Neural cell (in vitro differentiated cells): Measurements from ENCODE around the gene ANKRD40. TPM values are rescaled to one million over a fixed set of nuclear protein-coding genes. Genes with fewer than 3 reads are reported as not detected.

ENCODE experiments used
- H2AFZ ChIP-seq: fragments of 200-600, 300-800 bp; sonication (generic), shearing (Covaris generic); 2 replicates; pipeline ENCODE4 v1.6.0; 2014; ENCODE audit warnings: low read depth, mild to moderate bottlenecking, antibody characterized with exemption, low read length, moderate library complexity
- H3F3A ChIP-seq: fragments of 200-600 bp; shearing (Covaris generic); 2 replicates; pipeline ENCODE4 v1.6.1; 2016; ENCODE audit warnings: mild to moderate bottlenecking, moderate library complexity, mixed read lengths, antibody characterized with exemption, low read length; ENCODE audit not compliant: insufficient read depth, poor library complexity, severe bottlenecking
- H3K27ac ChIP-seq: fragments of 200-600, 300-800 bp; sonication (generic), shearing (Covaris generic); 2 replicates; pipeline ENCODE4 v1.5.1; 2014; ENCODE audit warnings: mild to moderate bottlenecking, low read length, moderate library complexity
- H3K27me3 ChIP-seq: fragments of 300-800, 200-600 bp; sonication (generic), shearing (Covaris generic); 2 replicates; pipeline ENCODE4 v1.6.0; 2014; ENCODE audit warnings: mild to moderate bottlenecking, low read depth, low read length, moderate library complexity; ENCODE audit not compliant: insufficient read depth
- H3K36me3 ChIP-seq: fragments of 300-800, 200-600 bp; sonication (generic), shearing (Covaris generic); 2 replicates; pipeline ENCODE4 v1.5.1; 2014; ENCODE audit warnings: mild to moderate bottlenecking, antibody characterized with exemption, low read length, moderate library complexity; ENCODE audit not compliant: insufficient read depth
- H3K4me2 ChIP-seq: fragments of 300-800, 200-600 bp; sonication (generic), shearing (Covaris generic); 2 replicates; pipeline ENCODE4 v1.6.0; 2014; ENCODE audit warnings: mild to moderate bottlenecking, low read length
- H3K4me3 ChIP-seq: fragments of 300-800, 200-600 bp; sonication (generic), shearing (Covaris generic); 2 replicates; pipeline ENCODE4 v1.5.1; 2014; ENCODE audit warnings: mild to moderate bottlenecking, low read length, moderate library complexity
- H3K79me2 ChIP-seq: fragments of 200-600 bp; shearing (Covaris generic); replicated peaks from 2 replicates; pipeline ENCODE4 v1.6.0; 2014; ENCODE audit warnings: mild to moderate bottlenecking, low read length, moderate library complexity; ENCODE audit not compliant: insufficient read depth
- H3K9ac ChIP-seq: fragments of 300-800, 200-600 bp; sonication (generic), shearing (Covaris generic); 2 replicates; pipeline ENCODE4 v1.6.1; 2016; ENCODE audit warnings: mild to moderate bottlenecking, low read length, mixed read lengths
- H3K9me2 ChIP-seq: fragments of 200-600 bp; shearing (Covaris generic); 2 replicates; pipeline ENCODE4 v1.6.1; 2016; ENCODE audit warnings: mild to moderate bottlenecking, low read length, mixed read lengths; ENCODE audit not compliant: insufficient read depth
- H3K9me3 ChIP-seq: fragments of 200-600, 300-800 bp; sonication (generic), shearing (Covaris generic); 2 replicates; pipeline ENCODE4 v1.6.1; 2016; ENCODE audit warnings: mild to moderate bottlenecking, mixed run types, low read length, moderate library complexity, mixed read lengths
- H4K20me1 ChIP-seq: fragments of 200-600 bp; shearing (Covaris generic); 2 replicates; pipeline ENCODE4 v1.6.1; 2016; ENCODE audit warnings: mild to moderate bottlenecking, mixed run types; ENCODE audit not compliant: insufficient read depth
- EP300 ChIP-seq: fragments of 450-650 bp; conservative IDR thresholded peaks from 2 replicates; pipeline ENCODE4 v1.6.1; 2014; ENCODE audit warnings: antibody characterized with exemption, mild to moderate bottlenecking, moderate library complexity; ENCODE audit not compliant: poor library complexity, severe bottlenecking
- EZH2 ChIP-seq: fragments of 200-600, 300-800 bp; shearing (Covaris generic), sonication (generic); IDR thresholded peaks from 2 replicates; pipeline ENCODE4 v1.6.1; 2014; ENCODE audit warnings: antibody characterized with exemption, low read length, borderline replicate concordance, mild to moderate bottlenecking; ENCODE audit not compliant: insufficient read depth, poor library complexity, severe bottlenecking
- MXI1 ChIP-seq: fragments of 450-650 bp; conservative IDR thresholded peaks from 2 replicates; pipeline ENCODE4 v1.6.1; 2014; ENCODE audit warnings: antibody characterized with exemption, mild to moderate bottlenecking; ENCODE audit not compliant: poor library complexity, severe bottlenecking
- POLR2AphosphoS5 ChIP-seq: IDR thresholded peaks from 2 replicates; pipeline ENCODE4 v1.6.1; 2012
- RAD21 ChIP-seq: fragments of 450-650 bp; conservative IDR thresholded peaks from 2 replicates; pipeline ENCODE4 v1.6.1; 2014; ENCODE audit warnings: antibody characterized with exemption, mild to moderate bottlenecking, moderate library complexity
- SMC3 ChIP-seq: fragments of 450-650 bp; conservative IDR thresholded peaks from 2 replicates; pipeline ENCODE4 v1.6.1; 2014; ENCODE audit warnings: antibody characterized with exemption, mild to moderate bottlenecking, moderate library complexity; ENCODE audit not compliant: poor library complexity
- TAF1 ChIP-seq: IDR thresholded peaks from 2 replicates; pipeline ENCODE4 v1.6.1; 2012; ENCODE audit warnings: low read depth
- polyA plus RNA-seq: library from polyadenylated mRNA; depleted of rRNA; stranded (reverse); fragments of >200 nt; gene quantifications from 2 replicates; pipeline ENCODE4 v1.2.3, GENCODE V29; 2014
- TF ChIP-seq, protein P1 (sequence below): IDR thresholded peaks from 2 replicates; pipeline ENCODE4 v1.6.1; 2012; ENCODE audit warnings: borderline replicate concordance
- TF ChIP-seq, protein P2 (sequence below): fragments of 450-650 bp; IDR thresholded peaks from 2 replicates; pipeline ENCODE4 v1.5.1; 2014; ENCODE audit warnings: antibody characterized with exemption, mild to moderate bottlenecking, moderate library complexity; ENCODE audit not compliant: poor library complexity, severe bottlenecking

ANKRD40 gene
- polyA plus RNA-seq, 1 donor from 2014 or later = 15.2 TPM

DNA sequence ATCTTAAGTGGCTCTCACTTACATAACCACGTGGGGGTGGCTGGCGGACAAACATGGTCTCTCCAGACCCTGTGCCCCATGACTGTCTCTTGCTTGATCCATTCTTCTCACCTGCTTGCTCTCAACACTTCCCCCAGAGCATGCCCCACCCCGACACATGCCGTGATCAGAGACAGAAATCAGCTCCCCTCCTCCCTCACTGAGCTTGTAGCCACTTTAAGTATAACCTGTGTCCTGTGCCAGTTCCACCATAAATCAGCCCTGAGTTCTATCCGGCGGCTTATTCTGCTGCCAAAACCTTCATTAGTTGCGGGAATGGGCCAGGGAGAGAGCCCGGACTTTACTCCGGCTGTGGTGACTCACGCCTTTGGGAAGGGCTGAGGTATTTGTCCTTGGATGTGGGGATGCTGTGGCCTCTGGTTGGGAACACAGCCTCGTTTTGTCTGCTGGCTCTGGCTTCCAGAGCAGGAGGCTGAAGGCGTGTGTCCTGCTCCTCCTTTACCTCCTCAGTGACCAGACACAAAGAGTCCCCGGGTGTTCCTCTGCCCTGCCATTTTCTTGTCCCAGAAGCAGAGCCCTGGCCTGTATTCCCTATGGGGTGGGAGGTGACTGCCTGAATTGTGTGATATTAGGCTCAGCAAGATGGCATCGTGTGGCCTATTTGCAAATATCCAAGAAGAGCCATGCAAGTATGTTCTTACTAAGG is 21.1 kb downstream of the ANKRD40 start:
- Histone ChIP-seq H3K9me3 (no peaks in the 10 kb centered on the region), H3K27me3 (no peaks in the 10 kb centered on the region), H3K4me2 (no peak overlapping the region), H2AFZ (no peak overlapping the region), H3K4me3 (no peak overlapping the region), H3K27ac (no peak overlapping the region), H3K36me3 (no peaks in the 10 kb centered on the region), H4K20me1 (no peaks in the 10 kb centered on the region), H3K9me2 (no peaks in the 10 kb centered on the region), H3K9ac (no peak overlapping the region), H3F3A (no peaks in the 10 kb centered on the region), H3K79me2 (no peaks in the 10 kb centered on the region)
- TF ChIP-seq, protein P1, sequence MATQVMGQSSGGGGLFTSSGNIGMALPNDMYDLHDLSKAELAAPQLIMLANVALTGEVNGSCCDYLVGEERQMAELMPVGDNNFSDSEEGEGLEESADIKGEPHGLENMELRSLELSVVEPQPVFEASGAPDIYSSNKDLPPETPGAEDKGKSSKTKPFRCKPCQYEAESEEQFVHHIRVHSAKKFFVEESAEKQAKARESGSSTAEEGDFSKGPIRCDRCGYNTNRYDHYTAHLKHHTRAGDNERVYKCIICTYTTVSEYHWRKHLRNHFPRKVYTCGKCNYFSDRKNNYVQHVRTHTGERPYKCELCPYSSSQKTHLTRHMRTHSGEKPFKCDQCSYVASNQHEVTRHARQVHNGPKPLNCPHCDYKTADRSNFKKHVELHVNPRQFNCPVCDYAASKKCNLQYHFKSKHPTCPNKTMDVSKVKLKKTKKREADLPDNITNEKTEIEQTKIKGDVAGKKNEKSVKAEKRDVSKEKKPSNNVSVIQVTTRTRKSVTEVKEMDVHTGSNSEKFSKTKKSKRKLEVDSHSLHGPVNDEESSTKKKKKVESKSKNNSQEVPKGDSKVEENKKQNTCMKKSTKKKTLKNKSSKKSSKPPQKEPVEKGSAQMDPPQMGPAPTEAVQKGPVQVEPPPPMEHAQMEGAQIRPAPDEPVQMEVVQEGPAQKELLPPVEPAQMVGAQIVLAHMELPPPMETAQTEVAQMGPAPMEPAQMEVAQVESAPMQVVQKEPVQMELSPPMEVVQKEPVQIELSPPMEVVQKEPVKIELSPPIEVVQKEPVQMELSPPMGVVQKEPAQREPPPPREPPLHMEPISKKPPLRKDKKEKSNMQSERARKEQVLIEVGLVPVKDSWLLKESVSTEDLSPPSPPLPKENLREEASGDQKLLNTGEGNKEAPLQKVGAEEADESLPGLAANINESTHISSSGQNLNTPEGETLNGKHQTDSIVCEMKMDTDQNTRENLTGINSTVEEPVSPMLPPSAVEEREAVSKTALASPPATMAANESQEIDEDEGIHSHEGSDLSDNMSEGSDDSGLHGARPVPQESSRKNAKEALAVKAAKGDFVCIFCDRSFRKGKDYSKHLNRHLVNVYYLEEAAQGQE = no peak
- no peak for TF ChIP-seq MXI1
- no peak for TF ChIP-seq EP300
- TF ChIP-seq, protein P2, sequence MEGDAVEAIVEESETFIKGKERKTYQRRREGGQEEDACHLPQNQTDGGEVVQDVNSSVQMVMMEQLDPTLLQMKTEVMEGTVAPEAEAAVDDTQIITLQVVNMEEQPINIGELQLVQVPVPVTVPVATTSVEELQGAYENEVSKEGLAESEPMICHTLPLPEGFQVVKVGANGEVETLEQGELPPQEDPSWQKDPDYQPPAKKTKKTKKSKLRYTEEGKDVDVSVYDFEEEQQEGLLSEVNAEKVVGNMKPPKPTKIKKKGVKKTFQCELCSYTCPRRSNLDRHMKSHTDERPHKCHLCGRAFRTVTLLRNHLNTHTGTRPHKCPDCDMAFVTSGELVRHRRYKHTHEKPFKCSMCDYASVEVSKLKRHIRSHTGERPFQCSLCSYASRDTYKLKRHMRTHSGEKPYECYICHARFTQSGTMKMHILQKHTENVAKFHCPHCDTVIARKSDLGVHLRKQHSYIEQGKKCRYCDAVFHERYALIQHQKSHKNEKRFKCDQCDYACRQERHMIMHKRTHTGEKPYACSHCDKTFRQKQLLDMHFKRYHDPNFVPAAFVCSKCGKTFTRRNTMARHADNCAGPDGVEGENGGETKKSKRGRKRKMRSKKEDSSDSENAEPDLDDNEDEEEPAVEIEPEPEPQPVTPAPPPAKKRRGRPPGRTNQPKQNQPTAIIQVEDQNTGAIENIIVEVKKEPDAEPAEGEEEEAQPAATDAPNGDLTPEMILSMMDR = no peak

DNA sequence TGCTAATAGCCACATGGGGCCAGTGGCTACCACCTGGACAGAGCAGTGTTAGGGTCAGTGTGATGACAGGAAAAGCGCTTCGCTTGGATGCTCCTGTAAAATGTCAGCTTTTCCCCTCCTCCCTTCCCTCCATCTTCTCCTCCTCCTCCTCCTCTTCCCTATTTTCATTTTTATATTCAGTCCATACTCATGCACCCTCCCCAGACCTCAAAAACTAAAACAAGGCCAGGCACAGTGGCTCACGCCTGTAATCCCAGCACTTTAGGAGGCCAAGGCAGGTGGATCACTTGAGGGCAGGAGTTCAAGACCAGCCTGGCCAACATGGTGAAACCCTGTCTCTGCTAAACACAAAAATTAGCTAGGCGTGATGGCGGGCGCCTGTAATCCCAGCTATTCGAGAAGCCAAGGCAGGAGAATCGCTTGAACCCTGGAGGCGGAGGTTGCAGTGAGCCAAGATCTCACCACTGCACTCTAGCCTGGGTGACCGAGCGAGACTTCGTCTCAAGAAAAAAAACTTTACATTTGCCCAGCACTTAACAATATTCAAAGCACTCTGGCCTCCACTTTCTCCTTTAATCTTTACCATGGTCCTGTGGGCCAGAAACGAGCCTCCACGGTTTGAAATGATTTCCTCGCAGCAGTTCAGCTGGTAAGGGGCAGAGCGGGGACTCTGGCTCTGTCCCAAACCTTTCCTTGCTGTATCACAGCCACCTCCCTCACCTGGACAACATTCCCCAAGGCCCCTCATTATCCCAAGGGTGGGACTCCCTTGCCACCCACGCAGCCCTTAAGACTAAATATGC is 21.8 kb downstream of the ANKRD40 start:
- Histone ChIP-seq H3K79me2 (no peaks in the 10 kb centered on the region), H3K4me3 (no peak overlapping the region), H4K20me1 (no peaks in the 10 kb centered on the region), H3F3A (no peaks in the 10 kb centered on the region), H3K27me3 (no peaks in the 10 kb centered on the region), H3K4me2 (no peak overlapping the region), H3K9ac (no peak overlapping the region), H3K27ac (no peak overlapping the region), H3K36me3 (no peaks in the 10 kb centered on the region), H2AFZ (no peak overlapping the region), H3K9me2 (no peaks in the 10 kb centered on the region), H3K9me3 (no peaks in the 10 kb centered on the region)
- TF ChIP-seq EP300 (no peak), MXI1 (no peak), EZH2 (no peak), RAD21 (no peak), TAF1 (no peak), SMC3 (no peak), POLR2AphosphoS5 (no peak)
- TF ChIP-seq, protein P2 = no peak
- TF ChIP-seq, protein P1 = no peak
